HG03457 (cell line): ENCODE results near the gene P2RX6.
A peak's percentile ranks its signal among the peaks of the same experiment; 100 is the strongest.
"Not testable (repeated sequence)": the region's sequence is repeated elsewhere in the genome, so short reads cannot be mapped to it uniquely, and the experiment has no call there.

Source experiments
- ATAC-seq: cut with Tn5 transposase; IDR thresholded peaks from one replicate; pipeline ENCODE4 v1.9.1; 2021; ENCODE audit warnings: moderate number of reproducible peaks; ENCODE audit not compliant: unreplicated experiment

P2RX6 gene

GRCh38 chr22:21030621-21031544, 15.9 kb downstream of the P2RX6 start:
- no peak for ATAC-seq

DNA sequence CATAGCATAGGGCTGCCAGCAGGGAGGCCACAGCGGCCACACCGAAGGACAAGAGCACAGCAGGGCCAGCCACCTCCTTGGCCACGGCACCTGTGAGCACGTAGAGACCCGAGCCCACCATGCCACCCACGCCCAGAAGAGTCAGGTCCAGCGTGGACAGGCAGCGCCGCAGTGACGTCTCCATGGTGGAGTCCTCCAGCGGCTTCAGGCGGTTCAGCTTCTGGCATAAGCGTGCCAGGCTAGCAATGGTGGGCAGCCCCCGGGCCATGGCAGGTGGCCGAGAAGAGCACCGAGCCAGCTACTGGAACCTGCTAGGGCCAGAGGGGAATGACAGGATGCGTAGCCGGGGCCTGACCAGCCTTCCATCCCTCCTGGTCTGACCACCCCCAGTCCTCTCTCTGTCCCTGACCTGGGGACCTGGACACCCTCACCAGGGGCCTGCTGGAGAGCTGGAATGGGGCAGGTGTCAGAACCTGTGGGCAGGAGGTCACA, 16.6 kb downstream of the P2RX6 start:
- ATAC-seq: no peak

DNA sequence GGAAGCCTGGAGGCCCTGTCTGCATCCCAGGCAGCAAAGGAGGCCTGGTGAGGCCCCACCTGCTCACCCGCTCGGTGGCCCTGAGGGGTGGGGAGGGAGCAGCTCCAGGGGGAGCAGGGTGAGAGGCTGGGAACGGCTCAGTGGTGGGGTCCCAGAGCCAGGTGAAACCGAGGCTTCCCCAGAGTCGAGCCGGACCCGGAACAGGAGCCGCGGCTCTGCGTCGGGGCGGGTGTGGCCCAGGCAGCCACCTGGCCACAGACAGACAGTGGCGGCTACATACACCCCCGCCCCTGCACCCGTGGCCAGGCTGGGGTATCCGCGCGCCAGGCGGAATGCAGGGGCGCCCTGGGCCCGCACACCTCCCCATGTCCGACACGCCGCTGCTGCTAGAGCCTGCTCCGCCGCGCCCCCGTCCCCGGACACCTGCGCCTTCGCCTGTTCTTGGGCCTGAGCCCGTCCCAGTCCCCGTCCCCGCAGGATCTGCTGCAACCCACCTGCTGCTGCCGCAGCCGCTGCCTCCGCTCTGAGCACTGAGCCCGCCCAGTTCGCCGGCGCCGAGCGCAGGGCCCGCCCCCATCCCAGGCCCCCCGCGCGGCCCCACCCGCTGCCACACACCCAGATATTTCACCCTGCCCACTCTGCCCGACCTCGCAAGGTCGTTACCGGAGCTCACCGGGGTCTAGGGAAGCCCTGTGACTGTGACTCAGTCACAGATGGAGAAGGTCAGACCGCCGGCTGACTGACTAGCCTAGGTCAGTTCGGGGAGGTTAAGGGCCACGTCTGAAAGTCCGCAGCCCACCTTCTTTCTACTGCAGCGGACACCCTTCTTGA, 17.3 kb downstream of the P2RX6 start, which contains the start of gene SLC7A4:
Gene SLC7A4, minus strand, starts transcription at position 525 of the 831 bp plus-strand sequence. CDS start 749 bp downstream, outside the sequence.
- no peak for ATAC-seq

DNA sequence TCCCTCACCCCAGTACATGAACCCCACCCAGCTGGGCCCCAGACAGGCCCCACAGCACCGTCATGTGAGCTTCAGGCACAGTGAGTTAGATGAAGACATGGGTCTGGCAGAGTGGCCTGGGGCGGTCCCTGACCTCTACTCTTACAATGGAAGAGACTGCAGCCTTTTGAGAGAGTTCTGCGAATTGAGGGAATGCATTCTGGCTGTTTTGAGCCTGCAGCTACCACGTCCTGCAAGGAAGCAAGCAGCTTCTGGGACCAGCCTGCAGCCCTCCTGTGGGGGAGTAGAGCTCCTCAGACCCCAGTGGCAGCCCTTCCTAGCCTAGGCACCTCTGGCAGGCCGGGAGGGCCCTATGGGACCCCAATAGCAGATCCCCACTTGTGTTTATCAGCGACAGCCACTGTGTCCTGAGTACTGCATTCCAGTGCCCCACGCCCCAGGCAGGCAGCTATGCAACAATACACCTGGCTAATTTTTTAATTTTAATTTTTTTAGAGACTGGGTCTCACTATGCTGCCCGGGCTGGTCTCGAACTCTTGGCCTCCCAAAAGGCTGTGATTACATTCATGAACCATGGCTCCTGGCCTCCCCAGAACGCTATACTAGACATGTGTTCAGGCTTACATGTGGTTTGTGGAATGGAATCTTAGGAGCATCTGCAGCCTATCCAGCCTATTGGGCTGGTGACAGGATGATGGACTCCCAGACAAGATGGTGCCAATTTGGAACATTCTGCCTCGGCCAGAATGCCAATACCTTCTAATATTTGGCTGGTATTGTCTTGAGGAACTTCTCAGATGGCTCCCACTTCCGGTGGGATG, 18.1 kb downstream of the P2RX6 start:
- ATAC-seq: no peak

DNA sequence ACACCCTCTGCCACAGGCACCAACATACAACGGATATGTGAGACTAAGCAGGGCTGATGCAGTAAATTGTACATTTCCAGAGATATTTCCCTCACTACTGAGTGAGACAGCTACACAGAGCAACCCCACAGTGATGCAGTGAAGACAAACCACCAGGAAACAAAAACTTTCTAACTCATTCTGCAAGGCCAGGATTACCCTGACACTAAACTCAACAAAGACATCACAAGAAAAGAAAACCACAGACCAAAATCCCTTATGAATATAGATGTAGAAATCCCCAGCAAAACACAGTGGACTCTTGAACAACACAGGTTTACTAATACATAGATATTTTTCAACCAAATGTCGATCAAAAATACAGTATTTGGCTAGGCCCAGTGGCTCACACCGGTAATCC, 18.9 kb downstream of the P2RX6 start:
- no peak for ATAC-seq

- no peak for ATAC-seq
Observed at GRCh38 chr22:21034989-21035388, 20.0 kb downstream of the P2RX6 start.

DNA sequence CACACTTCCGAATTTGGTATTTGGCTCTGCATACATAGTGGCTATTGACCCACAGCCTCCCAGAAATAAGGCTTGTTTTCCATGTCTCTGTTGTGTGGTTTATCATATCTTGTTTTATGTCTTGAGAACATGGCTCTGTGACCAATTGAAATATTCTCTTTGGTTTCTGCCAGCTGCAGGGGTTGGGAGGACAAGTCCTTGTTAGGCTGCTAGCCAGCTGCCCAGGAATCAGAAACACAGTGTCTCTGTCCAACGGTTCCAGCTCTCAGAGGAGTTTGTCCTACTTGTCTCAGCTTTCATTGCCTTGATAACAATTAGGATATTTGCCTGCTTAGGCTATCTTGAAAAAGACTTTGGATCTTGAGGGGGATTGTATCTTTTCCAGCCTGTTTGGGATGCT, 23.4 kb downstream of the P2RX6 start:
- ATAC-seq: no peak

DNA sequence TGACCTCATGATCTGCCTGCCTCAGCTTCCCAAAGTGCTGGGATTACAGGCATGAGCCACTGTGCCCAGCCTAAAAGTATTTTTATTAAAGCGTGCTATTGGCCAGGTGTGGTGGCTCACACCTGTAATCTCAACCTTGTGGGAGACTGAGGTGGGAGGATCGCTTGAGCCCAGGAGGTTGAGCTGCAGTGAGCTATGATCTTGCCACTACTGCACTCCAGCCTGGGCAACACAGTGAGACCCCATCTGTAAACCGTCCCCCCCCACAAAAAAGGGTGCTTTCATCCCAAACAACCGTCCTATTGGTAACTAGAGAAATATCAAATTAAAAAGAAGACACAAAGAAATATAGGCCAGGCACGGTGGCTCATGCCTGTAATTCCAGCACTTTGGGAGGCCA, 24.2 kb downstream of the P2RX6 start:
- not testable (repeated sequence) for ATAC-seq

GRCh38 chr22:21041937-21042336, 27.0 kb downstream of the P2RX6 start:
- no peak for ATAC-seq

GRCh38 chr22:21042978-21043859, 28.3 kb downstream of the P2RX6 start:
- no peak for ATAC-seq

- no peak for ATAC-seq
Observed at GRCh38 chr22:21043860-21044535, 29.0 kb downstream of the P2RX6 start.

DNA sequence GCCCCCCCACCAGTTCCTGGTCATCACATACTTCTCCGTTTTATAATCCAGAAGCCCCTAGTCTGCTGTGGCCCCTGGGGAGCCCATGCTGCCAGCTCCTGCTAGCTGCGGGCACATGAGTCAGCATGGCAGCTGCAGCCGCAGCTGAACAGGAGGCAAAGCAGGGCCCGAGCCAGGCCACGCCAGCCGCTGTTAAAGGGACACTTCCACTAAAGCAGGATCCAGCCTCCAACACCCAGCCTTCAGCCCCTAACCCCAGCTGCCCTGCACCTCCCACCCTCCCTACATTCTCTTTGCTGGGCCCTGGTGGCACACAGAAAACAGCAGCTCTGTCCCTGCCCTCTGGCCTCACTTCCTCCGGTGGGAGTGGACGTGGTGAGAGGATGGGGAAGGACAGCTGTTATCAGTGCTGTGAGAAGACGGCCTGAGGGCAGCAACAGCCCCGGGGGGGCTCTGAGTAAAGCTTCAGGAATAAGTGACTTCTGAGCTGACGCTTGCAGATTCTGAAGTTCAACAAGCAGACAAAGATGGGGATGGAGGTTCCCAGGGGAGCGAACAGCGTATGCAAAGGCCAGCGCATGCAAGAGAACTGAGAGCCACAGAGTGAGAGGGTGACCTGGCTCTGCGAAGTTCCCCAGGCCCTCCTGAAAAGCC, 30.1 kb downstream of the P2RX6 start:
- no peak for ATAC-seq

- peak; percentile 60 for ATAC-seq
Observed at GRCh38 chr22:21045585-21046294, 30.8 kb downstream of the P2RX6 start, which contains the start of gene LRRC74B. TSS of gene LRRC74B (plus strand) at chr22:21045946. CDS start at chr22:21045987, 41 bp downstream.

DNA sequence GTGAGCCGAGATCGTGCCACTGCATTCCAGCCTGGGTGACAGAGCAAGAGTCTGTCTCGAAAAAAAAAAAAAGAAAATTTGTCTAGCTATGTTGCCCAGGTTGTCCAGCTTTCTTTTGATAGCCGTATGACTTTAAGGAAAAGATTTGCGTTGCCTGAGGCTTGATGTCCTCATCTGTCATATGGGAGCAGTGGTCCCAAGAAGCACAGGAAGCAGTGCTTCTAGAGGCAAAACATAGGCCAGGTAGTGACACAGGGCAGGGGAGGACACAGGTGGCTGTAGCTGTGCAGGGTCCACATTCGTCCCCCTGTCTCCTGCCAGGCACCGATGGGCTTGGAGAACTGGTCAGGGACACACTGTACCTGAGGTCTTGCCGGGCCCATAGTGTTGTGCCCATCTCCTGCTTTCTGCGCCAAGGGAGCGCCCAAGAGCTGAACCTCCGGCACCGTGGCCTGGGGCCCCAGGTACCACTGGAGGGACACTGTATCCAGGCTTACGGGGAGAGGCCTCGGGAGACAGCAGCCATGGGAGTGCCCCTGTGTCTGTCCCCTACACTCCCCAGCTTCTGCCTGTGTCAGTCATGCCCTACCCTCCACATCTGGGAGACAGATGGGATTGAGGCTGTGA, 32.2 kb downstream of the P2RX6 start:
- no peak for ATAC-seq

DNA sequence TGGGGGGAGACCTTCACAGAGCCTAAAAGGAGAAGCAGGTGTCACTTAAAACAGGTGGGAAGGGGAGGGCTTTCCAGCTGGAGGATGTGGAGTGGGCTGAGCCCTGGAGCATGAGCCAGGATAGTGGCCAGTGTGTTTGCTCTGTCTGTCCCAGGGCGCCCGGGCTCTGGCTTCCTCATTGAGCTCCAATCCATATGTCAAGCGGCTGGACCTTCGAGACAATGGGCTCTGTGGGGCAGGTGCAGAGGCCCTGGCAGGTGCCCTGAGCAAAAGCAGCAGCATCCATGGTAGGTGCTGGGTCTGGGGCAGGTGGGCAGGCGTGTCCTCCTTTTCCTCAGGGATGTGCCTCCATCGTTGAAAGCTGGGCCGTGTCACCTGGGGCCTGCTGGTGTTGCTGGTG, 32.8 kb downstream of the P2RX6 start:
- ATAC-seq: no peak

DNA sequence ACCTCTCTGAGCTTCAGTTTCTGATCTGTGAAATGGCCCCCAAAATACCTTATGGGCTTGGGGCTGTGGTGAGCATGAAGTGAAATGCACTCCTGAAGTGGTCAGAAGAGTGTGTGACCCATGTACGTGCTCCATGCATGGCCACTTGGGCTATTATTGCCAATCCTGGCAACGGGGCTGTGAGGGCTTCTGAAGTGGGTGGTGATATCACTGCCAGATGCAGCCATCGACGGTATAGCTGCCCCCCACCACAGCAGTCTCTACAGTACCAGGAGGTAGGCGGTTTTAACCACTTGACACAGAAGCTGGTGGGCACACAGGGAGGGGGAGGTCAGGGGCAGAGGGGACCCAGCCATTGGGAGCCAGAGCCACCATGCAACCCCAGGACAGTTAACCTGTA, 33.5 kb downstream of the P2RX6 start:
- not testable (repeated sequence) for ATAC-seq

DNA sequence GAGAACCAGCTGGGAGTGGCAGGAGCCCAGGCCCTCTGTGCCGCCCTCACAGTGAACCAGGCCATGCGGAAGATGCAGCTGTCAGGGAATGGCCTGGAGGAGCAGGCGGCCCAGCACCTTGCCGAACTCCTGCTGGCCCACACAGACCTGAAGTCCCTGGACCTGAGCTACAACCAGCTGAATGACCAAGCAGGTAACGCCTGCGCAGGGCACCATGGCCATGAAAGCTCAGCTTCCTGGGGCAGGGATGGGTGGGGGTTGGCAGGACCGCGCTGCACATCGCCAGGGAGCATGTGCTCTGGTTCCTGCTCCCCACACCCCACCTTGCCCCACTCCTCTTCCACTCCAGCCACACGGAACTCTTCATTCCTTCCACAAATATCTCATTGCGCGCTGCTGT, 34.0 kb downstream of the P2RX6 start:
- ATAC-seq: not testable (repeated sequence)
